K562 (cell line): ENCODE data around the gene FLOT2. TPM values are rescaled to one million over a fixed set of nuclear protein-coding genes. Genes with fewer than 3 reads are reported as not detected.

ENCODE experiments used
- AFF1 ChIP-seq, 2 experiments: fragments of 450-650 bp; IDR thresholded peaks; 2 replicates each; pipeline ENCODE4 v1.6.1; 2018; ENCODE audit warnings: mild to moderate bottlenecking in 2 of 2, low read depth in 1 of 2; ENCODE audit not compliant: partially characterized antibody in 2 of 2
- CXXC5 ChIP-seq: fragments of 250-450 bp; sonication (Bioruptor Pico); IDR thresholded peaks from 2 replicates; pipeline ENCODE4 v1.8.0; 2022; ENCODE audit warnings: inconsistent platforms, mild to moderate bottlenecking, moderate library complexity
- DACH1 ChIP-seq: fragments of 450-650 bp; IDR thresholded peaks from 2 replicates; pipeline ENCODE4 v1.6.1; 2018; ENCODE audit not compliant: partially characterized antibody
- NONO ChIP-seq, 2 experiments: fragments of 200-400 bp in 1 of 2; fragments of 450-650 bp in 1 of 2; formaldehyde crosslinking in 1 of 2; IDR thresholded peaks; 2 replicates each; pipeline ENCODE4 v1.6.1; 2017; ENCODE audit warnings: low read depth in 2 of 2, mild to moderate bottlenecking in 2 of 2, moderate library complexity in 2 of 2, low read length in 1 of 2
- POLR2AphosphoS5 ChIP-seq: IDR thresholded peaks from 2 replicates; pipeline ENCODE4 v1.6.1; 2011; ENCODE audit warnings: mild to moderate bottlenecking, low read depth, low read length, moderate library complexity; ENCODE audit not compliant: control insufficient read depth, insufficient read depth
- PYGO2 ChIP-seq: fragments of 450-650 bp; IDR thresholded peaks from 2 replicates; pipeline ENCODE4 v1.6.1; 2016; ENCODE audit warnings: mild to moderate bottlenecking, missing genetic modification characterization, moderate library complexity, missing compliant biosample characterization
- SMAD3 ChIP-seq: fragments of 450-650 bp; formaldehyde crosslinking; conservative IDR thresholded peaks from 2 replicates; pipeline ENCODE4 v1.4.0; 2020; ENCODE audit warnings: mild to moderate bottlenecking
- SMARCA4 ChIP-seq: fragments of 450-650 bp; IDR thresholded peaks from 2 replicates; pipeline ENCODE4 v1.6.1; 2016
- TFAP4 ChIP-seq: sonication (generic); formaldehyde crosslinking; IDR thresholded peaks from 2 replicates; pipeline ENCODE4 v1.8.0; 2022; ENCODE audit warnings: missing genetic modification reagents, mild to moderate bottlenecking, moderate library complexity, borderline replicate concordance
- ZBTB26 ChIP-seq: fragments of 450-650 bp; formaldehyde crosslinking; IDR thresholded peaks from 2 replicates; pipeline ENCODE4 v1.4.0; 2022; ENCODE audit warnings: missing genetic modification characterization
- ZC3H8 ChIP-seq: fragments of 450-650 bp; IDR thresholded peaks from 2 replicates; pipeline ENCODE4 v1.6.1; 2017
- ZNF133 ChIP-seq: fragments of 250-450 bp; sonication (Bioruptor Pico); IDR thresholded peaks from 2 replicates; pipeline ENCODE4 v1.4.0; 2020; ENCODE audit warnings: mild to moderate bottlenecking
- ZNF740 ChIP-seq, 3 experiments: fragments of 200-800 bp in 1 of 3; sonication (Bioruptor generic) in 1 of 3; sonication (generic) in 1 of 3; formaldehyde crosslinking in 1 of 3; IDR thresholded peaks; 2 replicates each; pipeline versions ENCODE4 v1.6.1 to v1.8.0; 2016 to 2022; ENCODE audit warnings: mild to moderate bottlenecking in 2 of 3, missing compliant biosample characterization in 2 of 3, missing genetic modification characterization in 2 of 3, missing genetic modification reagents in 1 of 3
- polyA plus RNA-seq, 8 experiments: library from polyadenylated mRNA; depleted of rRNA in 4 of 8; stranded (reverse) in 5 of 8; unstranded in 3 of 8; fragments of >200 nt; fragmentation: Nextera tagmentation in 2 of 8; fragmentation: Illumina TruSeq in 1 of 8; extraction: Ambion mirVana in 2 of 8; extraction: Trizol in 1 of 8; gene quantifications; 2 replicates each; pipeline versions ENCODE4 v1.2.1 to v1.2.3, GENCODE V29; 2011 to 2014; ENCODE audit warnings: inconsistent platforms in 1 of 8, missing spikeins in 1 of 8
- total RNA-seq, 7 experiments: library from RNA; depleted of rRNA in 6 of 7; stranded (reverse); fragments of >200 nt in 6 of 7; fragmentation: Illumina TruSeq in 2 of 7; extraction: Trizol in 2 of 7; gene quantifications; 2 replicates each; pipeline versions ENCODE4 v1.2.1 to v1.2.3, GENCODE V29; 2011 to 2021; ENCODE audit warnings: low replicate concordance in 1 of 7

FLOT2 gene
- total and polyA plus RNA-seq, 9 of the 15 experiments (the other 6 are each of a cell fraction or from before 2014, with no cell fraction given) = 17.5 to 138 (median 41.7) TPM

- TF ChIP-seq AFF1 (IDR thresholded peaks at IDR 0.05; ENCODE audit: low read depth in 1 of 2, partially characterized antibody in 2 of 2) (peak; percentile 21 to 59), ZC3H8 (0 out of 2 replicates have a peak, but pooled peaks have one; percentile 28), CXXC5 (CRISPR knock-in tag) (peak; percentile 64), POLR2AphosphoS5 (peak; percentile 82), DACH1 (peak; percentile 64), ZNF133 (CRISPR knock-in tag) (no peak; the same call in 1 of the 2 replicates), ZNF740 (CRISPR knock-in tag; IDR thresholded peaks at IDR 0.05) (peak; percentile 53; the same call in 1 of the 2 replicates), ZNF740 (tag; IDR thresholded peaks at IDR 0.05) (no peak), SMAD3 (peak; percentile 62; the same call in 1 of the 2 replicates), ZBTB26 (peak; percentile 97), PYGO2 (tag) (no peak), TFAP4 (CRISPR knock-in tag) (peak; percentile 97), SMARCA4 (peak; percentile 39; the same call in 1 of the 2 replicates), NONO (IDR thresholded peaks at IDR 0.05; ENCODE audit: low read depth in 2 of 2, low read length in 1 of 2) (0 out of 4 replicates have a peak, but pooled peaks of 1 of the 2 experiments have one; percentile 39)
Measured at GRCh38 chr17:28842282-28843012, 55.1 kb downstream of the FLOT2 start, which contains the start of gene FAM222B (continued).
